Aorta (tissue), 5 donors: ENCODE results near the gene COG5. TPM values are rescaled to one million over a fixed set of nuclear protein-coding genes. Genes with fewer than 3 reads are reported as not detected.

Experiments used
- ATAC-seq: fragments of 200-7000 bp; cut with Tn5 transposase; one replicate; pipeline ENCODE4 v1.9.1; 2022; ENCODE audit warnings: moderate library complexity; ENCODE audit not compliant: low FRiP score
- DNase-seq, 2 donors: peaks; one replicate each; pipeline ENCODE4 v3.0.0-alpha.2; 2020
- H3K27ac ChIP-seq, 2 donors: one replicate each; pipeline ENCODE4 v1.5.1; 2013; ENCODE audit warnings: low read length in 2 of 2, mild to moderate bottlenecking in 2 of 2, moderate library complexity in 2 of 2, control low read depth in 1 of 2, inconsistent platforms in 1 of 2, low read depth in 1 of 2
- H3K27me3 ChIP-seq, 2 donors: one replicate each; pipeline ENCODE4 v1.6.1; 2013; ENCODE audit warnings: control low read depth in 1 of 2, low read length in 1 of 2, mild to moderate bottlenecking in 1 of 2, moderate library complexity in 1 of 2; ENCODE audit not compliant: insufficient read depth in 2 of 2, control insufficient read depth in 1 of 2
- H3K36me3 ChIP-seq, 2 donors: one replicate each; pipeline ENCODE4 v1.6.1; 2013; ENCODE audit warnings: control low read depth in 1 of 2, low read length in 1 of 2, mild to moderate bottlenecking in 1 of 2; ENCODE audit not compliant: insufficient read depth in 2 of 2, control insufficient read depth in 1 of 2
- H3K4me1 ChIP-seq, 2 donors: one replicate each; pipeline ENCODE4 v1.6.1; 2013; ENCODE audit warnings: low read length in 2 of 2, control low read depth in 1 of 2, mild to moderate bottlenecking in 1 of 2, moderate library complexity in 1 of 2; ENCODE audit not compliant: insufficient read depth in 2 of 2, control insufficient read depth in 1 of 2
- H3K4me3 ChIP-seq, 2 donors: one replicate each; pipeline ENCODE4 v1.5.1; 2013; ENCODE audit warnings: low read length in 2 of 2, control low read depth in 1 of 2, mild to moderate bottlenecking in 1 of 2
- H3K9me3 ChIP-seq: one replicate; pipeline ENCODE4 v1.6.1; 2013; ENCODE audit warnings: mild to moderate bottlenecking, low read length; ENCODE audit not compliant: control insufficient read depth
- WGBS, 2 donors: extraction: QIAGEN DNeasy Blood & Tissue Kit; methylation state at CpG; one replicate each; pipeline ENCODE4 v1.1.7; 2013; 5-methylcytosine and 5-hydroxymethylcytosine counted together
- intact Hi-C, 2 donors: fragments of 100-400 bp; cut with DNase I; formaldehyde crosslinking; loops; one replicate each; pipeline versions ENCODE4 v1.14.2 to v1.15.0; 2022
- polyA plus RNA-seq, 2 donors: library from polyadenylated mRNA; stranded (reverse); fragments of 200-250 nt; gene quantifications; one replicate each; pipeline ENCODE4 v1.2.3, GENCODE V29; 2013
- total RNA-seq, 2 donors: library from RNA; stranded (reverse); fragmentation: NEBNext Ultra II Directional; extraction: Animal tissue kit (Norgen Biotek cat#: 25700); gene quantifications; one replicate each; pipeline ENCODE4 v1.2.1, GENCODE V29; 2021
- donor health status: healthy with polysubstance abuse.
- donor health status: Bipolar disorder and iron deficiency.
- donor health status: DM: no; HTN: no; CAD: no.
- donor health status: DM: no; HTN: no; CAD: no.
- donor health status: DM: yes; HTN: yes; CAD: no.

COG5 gene
- total and polyA plus RNA-seq, 4 donors: 8.6 to 58.2 (median 33.4) TPM

DNA sequence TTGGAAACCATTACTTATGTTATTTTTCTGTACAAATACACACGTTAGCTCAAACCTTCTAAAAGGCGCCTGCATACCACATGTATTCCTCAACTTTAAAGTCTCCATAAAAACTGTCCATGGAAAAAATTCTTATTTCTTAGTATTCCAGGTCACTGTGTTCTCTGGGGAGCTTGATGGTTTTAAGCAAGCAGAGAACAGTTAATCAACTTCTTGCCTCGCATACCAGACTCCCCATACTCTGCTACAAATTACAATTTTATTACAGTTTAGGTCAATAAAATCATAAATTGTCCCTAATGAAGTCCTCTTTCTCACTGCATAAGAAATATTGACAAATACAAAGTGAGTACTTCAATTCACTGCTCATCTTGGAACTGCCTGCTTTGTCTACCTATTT lies 170.9 kb downstream of the COG5 start:
- no peaks in the 10 kb centered on the region for H3K9me3 ChIP-seq
- WGBS, 2 donors: 65 to 71% methylated on average over 3 of the region's 3 CpGs
- DNase-seq (no peak), ATAC-seq (no peak)
- peak overlapping the region in 1 of 2 donors; percentile 67 for H3K27ac ChIP-seq
- intact Hi-C loops: no loop called here
- H3K4me3 ChIP-seq: no peak overlapping the region
- H3K4me1 ChIP-seq: peaks cover 0 to 4% of the 10 kb centered on the region in 2 donors
- no peaks in the 10 kb centered on the region for H3K36me3 ChIP-seq
- no peaks in the 10 kb centered on the region for H3K27me3 ChIP-seq

DNA sequence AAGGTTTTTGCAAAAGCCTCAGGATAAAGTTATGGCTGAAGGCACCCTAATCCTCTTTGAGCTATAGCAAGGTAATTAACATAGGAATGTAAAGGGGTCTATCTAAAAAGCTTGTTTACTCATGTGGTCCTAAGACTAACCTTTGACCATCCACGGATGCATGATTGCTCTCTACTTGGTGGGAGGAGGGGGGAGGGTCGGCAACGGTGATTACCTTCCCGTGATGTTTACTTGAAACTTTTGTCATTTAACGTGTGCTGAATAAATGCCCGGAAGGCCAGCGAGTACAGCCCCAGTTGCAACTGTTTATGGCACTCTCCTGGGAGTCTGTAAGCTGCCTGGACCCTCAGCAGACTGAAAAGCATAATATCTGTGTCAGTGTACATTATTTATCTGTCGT lies 172.8 kb downstream of the COG5 start:
- H3K9me3 ChIP-seq: no peaks in the 10 kb centered on the region
- no peak for DNase-seq
- ATAC-seq: no peak
- H3K27me3 ChIP-seq: no peaks in the 10 kb centered on the region
- 62 to 68% methylated on average over 8 of the region's 8 CpGs for WGBS, 2 donors
- H3K4me3 ChIP-seq: no peak overlapping the region
- peaks cover 0 to 8% of the 10 kb centered on the region in 2 donors for H3K4me1 ChIP-seq
- H3K27ac ChIP-seq: no peak overlapping the region
- intact Hi-C loops: no loop called here
- H3K36me3 ChIP-seq: no peaks in the 10 kb centered on the region

DNA sequence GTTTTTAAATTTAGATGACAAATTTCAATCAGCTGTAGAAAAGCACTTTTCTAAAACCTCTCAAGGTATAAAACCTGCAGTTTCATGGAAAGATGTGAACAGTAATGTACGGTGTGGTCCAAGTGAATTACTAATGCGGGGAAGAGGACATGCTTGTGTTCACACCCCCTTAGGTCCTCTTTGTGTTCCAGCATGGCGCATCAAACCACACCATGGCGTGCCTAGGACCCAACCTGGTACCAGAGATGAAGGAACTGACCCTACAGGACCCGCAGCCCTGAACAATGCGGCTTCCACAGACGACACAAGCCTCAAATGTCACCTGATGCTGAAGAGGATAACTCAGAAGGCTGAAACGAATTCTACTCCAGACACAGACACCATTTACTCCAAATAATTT lies 175.1 kb downstream of the COG5 start:
- H3K27me3 ChIP-seq: no peaks in the 10 kb centered on the region
- H3K4me1 ChIP-seq: peaks cover 0 to 8% of the 10 kb centered on the region in 2 donors
- H3K4me3 ChIP-seq: no peak overlapping the region
- intact Hi-C loops: loop anchor here in 1 of 2 donors (10.0 kb wide), 1 partner anchor 206 kb away; no protein-coding TSS in a partner anchor
- 97% methylated on average over 8 of the region's 8 CpGs for WGBS, 2 donors
- ATAC-seq (no peak), DNase-seq (no peak)
- H3K9me3 ChIP-seq: no peaks in the 10 kb centered on the region
- peak overlapping the region; percentile 32 to 73 for H3K27ac ChIP-seq
- H3K36me3 ChIP-seq: no peaks in the 10 kb centered on the region

DNA sequence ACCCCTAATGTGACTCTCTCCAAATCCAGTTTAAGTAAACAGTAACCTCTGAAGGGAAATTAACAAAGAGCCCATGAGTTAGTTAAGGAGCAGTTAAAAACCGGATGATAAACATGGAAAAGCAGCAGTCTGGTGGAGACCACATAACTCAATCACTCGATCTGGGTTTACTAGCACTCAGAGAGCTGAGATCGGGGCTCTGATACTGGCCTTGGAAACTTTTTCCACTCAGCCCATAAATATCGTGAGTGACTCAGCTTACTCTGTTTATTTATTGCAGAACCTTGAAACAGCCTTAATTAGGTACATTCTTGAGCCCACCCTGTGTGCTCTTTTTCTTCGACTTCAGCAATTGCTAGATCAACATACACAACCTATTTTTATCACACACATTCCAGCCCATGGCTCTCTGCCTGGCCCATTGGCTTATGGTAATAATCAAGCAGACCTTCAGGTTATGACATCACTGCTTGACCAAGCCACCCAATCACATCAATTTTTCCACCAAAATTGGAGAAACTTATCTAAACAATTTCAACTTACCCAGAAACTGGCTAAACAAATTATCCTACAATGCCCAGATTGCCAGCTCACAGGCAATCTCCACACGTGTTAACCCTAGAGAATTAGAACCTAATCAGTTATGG lies 176.0 kb downstream of the COG5 start:
- DNase-seq (peak; percentile 82 to 83), ATAC-seq (peak; percentile 85)
- H3K9me3 ChIP-seq: no peaks in the 10 kb centered on the region
- H3K4me3 ChIP-seq: no peak overlapping the region
- peak overlapping the region; percentile 26 to 92 for H3K27ac ChIP-seq
- intact Hi-C loops: loop anchor here in 1 of 2 donors (10.0 kb wide), 1 partner anchor 207 kb away; no protein-coding TSS in a partner anchor
- no peaks in the 10 kb centered on the region for H3K27me3 ChIP-seq
- no peaks in the 10 kb centered on the region for H3K36me3 ChIP-seq
- H3K4me1 ChIP-seq: peaks cover 0 to 6% of the 10 kb centered on the region in 2 donors
- WGBS, 2 donors: 8 to 9% methylated on average over 6 of the region's 6 CpGs

DNA sequence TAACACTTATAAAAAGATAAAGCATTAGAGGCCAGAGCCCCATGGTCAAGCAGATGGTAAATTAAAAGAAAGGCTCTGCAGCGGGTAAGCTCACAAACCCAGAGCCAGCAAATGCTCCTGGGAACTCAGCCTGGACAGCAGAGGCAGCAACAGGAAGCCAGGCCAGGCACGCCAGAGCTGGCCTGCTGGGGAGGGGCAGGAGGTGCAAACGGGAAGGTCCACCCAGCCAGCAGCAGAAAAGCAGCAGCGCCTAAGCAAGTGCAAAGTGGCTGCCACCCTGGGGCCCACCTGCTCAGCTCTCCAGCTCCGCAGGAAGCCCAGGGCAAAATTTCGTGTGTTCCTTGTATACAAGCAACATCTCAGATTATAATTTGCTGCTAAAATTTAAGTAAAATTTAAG lies 176.6 kb downstream of the COG5 start:
- 27 to 28% methylated on average over 6 of the region's 6 CpGs for WGBS, 2 donors
- H3K36me3 ChIP-seq: no peaks in the 10 kb centered on the region
- H3K4me3 ChIP-seq: no peak overlapping the region
- peaks cover 0 to 6% of the 10 kb centered on the region in 2 donors for H3K4me1 ChIP-seq
- intact Hi-C loops: loop anchor here in 1 of 2 donors (10.0 kb wide), 1 partner anchor 208 kb away; no protein-coding TSS in a partner anchor
- H3K27me3 ChIP-seq: no peaks in the 10 kb centered on the region
- no peaks in the 10 kb centered on the region for H3K9me3 ChIP-seq
- ATAC-seq: peak; percentile 91
- peak; percentile 82 to 83 for DNase-seq
- peak overlapping the region; percentile 78 to 92 for H3K27ac ChIP-seq

DNA sequence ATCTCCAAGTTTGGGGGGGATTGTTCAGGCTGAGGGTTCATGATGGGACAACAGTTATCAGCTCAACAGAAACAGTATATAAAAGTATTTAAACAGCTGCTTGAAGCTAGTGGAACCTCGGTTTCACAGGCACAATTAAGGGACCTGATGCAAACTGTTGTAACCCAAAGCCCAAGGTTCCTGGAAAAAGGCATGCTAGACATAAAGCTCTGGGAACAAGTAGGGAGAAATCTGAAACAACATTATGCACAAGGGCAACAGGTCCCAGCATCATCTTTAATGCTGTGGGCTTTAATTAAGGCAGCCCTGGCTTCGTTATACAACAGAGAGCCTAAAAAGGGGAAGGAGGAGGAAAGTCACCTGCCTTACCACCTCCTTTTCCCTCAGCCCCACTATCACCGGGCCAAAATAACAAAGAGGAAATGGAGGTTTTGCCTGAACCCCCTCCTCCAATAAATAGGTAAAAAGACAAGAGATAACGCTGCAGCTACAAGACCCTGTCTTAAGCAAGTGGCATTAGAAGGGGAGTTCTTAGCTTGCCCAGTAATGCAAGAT lies 177.1 kb downstream of the COG5 start:
- intact Hi-C loops: loop anchor here in 1 of 2 donors (10.0 kb wide), 1 partner anchor 208 kb away; no protein-coding TSS in a partner anchor
- Histone ChIP-seq H3K36me3 (no peaks in the 10 kb centered on the region), H3K9me3 (no peaks in the 10 kb centered on the region), H3K27me3 (no peaks in the 10 kb centered on the region), H3K27ac (peak overlapping the region; percentile 78 to 92), H3K4me3 (no peak overlapping the region), H3K4me1 (peaks cover 0 to 6% of the 10 kb centered on the region in 2 donors)
- 64 to 72% methylated on average over 4 of the region's 4 CpGs for WGBS, 2 donors
- no peak for DNase-seq
- ATAC-seq: no peak

DNA sequence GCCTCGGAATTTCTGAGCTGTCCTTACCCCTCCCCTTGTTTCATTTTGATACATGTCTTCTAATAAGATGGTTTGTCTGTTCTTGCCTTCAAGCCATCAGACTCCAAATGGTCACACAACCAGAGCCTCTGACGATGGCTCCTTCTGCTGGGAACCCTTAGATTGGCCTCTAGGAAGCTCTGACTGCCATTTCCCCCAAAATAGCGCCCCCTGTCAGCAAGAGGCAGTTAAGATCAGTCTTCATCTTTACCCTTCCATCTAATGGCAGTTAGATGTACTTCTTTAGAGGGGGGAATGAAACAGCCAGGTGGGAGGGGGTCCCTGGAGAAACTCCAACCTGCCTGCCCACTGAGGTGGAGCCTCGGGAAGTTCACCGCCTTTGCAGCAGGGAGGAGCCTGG lies 179.7 kb downstream of the COG5 start:
- H3K36me3 ChIP-seq: no peaks in the 10 kb centered on the region
- intact Hi-C loops: loop anchor here in 1 of 2 donors (10.0 kb wide), 1 partner anchor 211 kb away; no protein-coding TSS in a partner anchor
- H3K27me3 ChIP-seq: no peaks in the 10 kb centered on the region
- ATAC-seq (no peak), DNase-seq (no peak)
- no peak overlapping the region for H3K4me3 ChIP-seq
- no peak overlapping the region for H3K27ac ChIP-seq
- H3K4me1 ChIP-seq: peaks cover 0 to 6% of the 10 kb centered on the region in 2 donors
- WGBS, 2 donors: 91 to 92% methylated on average over 5 of the region's 5 CpGs
- H3K9me3 ChIP-seq: no peaks in the 10 kb centered on the region

DNA sequence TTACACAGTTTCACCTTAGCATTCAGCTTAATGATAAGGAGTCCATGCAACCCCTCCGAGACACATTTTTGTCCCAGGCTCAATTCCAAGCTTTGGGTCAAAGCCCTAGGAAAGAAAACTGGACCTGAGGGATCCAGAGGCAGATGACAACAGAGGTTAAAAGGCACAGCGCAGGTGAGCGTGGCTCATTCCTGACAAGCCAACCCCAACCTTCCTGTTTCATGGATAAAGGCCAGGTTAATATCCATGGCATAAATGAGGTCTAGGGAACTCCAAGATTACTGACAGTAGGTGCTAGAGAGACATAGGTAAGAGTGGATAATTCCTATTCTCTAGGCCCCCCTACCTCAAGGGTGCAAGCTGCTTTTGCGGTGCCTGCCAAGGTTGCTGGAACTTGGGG lies 180.5 kb downstream of the COG5 start:
- H3K36me3 ChIP-seq: no peaks in the 10 kb centered on the region
- H3K27ac ChIP-seq: no peak overlapping the region
- no peaks in the 10 kb centered on the region for H3K9me3 ChIP-seq
- peaks cover 0 to 6% of the 10 kb centered on the region in 2 donors for H3K4me1 ChIP-seq
- WGBS, 2 donors: 98 to 100% methylated on average over 4 of the region's 4 CpGs
- no peaks in the 10 kb centered on the region for H3K27me3 ChIP-seq
- no peak for DNase-seq
- no peak for ATAC-seq
- H3K4me3 ChIP-seq: no peak overlapping the region
- intact Hi-C loops: loop anchor here in 1 of 2 donors (10.0 kb wide), 1 partner anchor 212 kb away; no protein-coding TSS in a partner anchor
